ENCODE data around the gene HPD.

- TF ChIP-seq CTCF (IDR thresholded peaks at IDR 0.05; ENCODE audit: low read depth, low read length): no peak
- TF ChIP-seq POLR2A (IDR thresholded peaks at IDR 0.05; ENCODE audit: extremely low read depth, insufficient read length): no peak
These were observed 41.6 kb downstream of the HPD start for GRCh38 chr12:121816925-121817647.
